ENCODE measurements around the gene POTEM.
"Not testable (repeated sequence)": the region's sequence is repeated elsewhere in the genome, so short reads cannot be mapped to it uniquely, and the experiment has no call there.

The POTEM gene

GRCh38 chr14:18967134-18967533 lies at the start of gene POTEM:
POTEM (plus strand) TSS chr14:18967434; CDS start chr14:18967486, 52 bp downstream.
- FAIRE-seq; DNase-seq (ENCODE audit: insufficient read length, low spot score): not testable (repeated sequence)

- FAIRE-seq; DNase-seq (ENCODE audit: insufficient read length, low spot score): not testable (repeated sequence)
These were observed 48.9 kb upstream of the POTEM start for GRCh38 chr14:18918345-18918744.

GRCh38 chr14:18920052-18920451 lies 47.2 kb upstream of the POTEM start:
- FAIRE-seq; DNase-seq (ENCODE audit: insufficient read length, low spot score): not testable (repeated sequence)

GRCh38 chr14:18921055-18921701 lies 46.1 kb upstream of the POTEM start:
- not testable (repeated sequence) for FAIRE-seq; DNase-seq (ENCODE audit: insufficient read length, low spot score)

GRCh38 chr14:18936848-18937247 lies 30.4 kb upstream of the POTEM start:
- FAIRE-seq; DNase-seq (ENCODE audit: insufficient read length, low spot score): not testable (repeated sequence)

- not testable (repeated sequence) for FAIRE-seq; DNase-seq (ENCODE audit: insufficient read length, low spot score)
These were observed 28.5 kb upstream of the POTEM start for GRCh38 chr14:18938733-18939132.

- not testable (repeated sequence) for DNase-seq (ENCODE audit: insufficient read length, low spot score); FAIRE-seq
These were observed 17.3 kb upstream of the POTEM start for GRCh38 chr14:18949939-18950338.

- not testable (repeated sequence) for DNase-seq (ENCODE audit: insufficient read length, low spot score); FAIRE-seq
These were observed 14.1 kb upstream of the POTEM start for GRCh38 chr14:18953085-18953484.

- not testable (repeated sequence) for FAIRE-seq
These were observed 11.4 kb upstream of the POTEM start for GRCh38 chr14:18955816-18956215.

GRCh38 chr14:18961576-18961975 lies 5.7 kb upstream of the POTEM start:
- not testable (repeated sequence) for FAIRE-seq

More at GRCh38 chr14:18955816-18956215, 11.4 kb upstream of the POTEM start:
- DNase-seq (ENCODE audit: insufficient read length, low spot score): not testable (repeated sequence)

GRCh38 chr14:18962143-18962542 lies 5.1 kb upstream of the POTEM start:
- FAIRE-seq; DNase-seq (ENCODE audit: insufficient read length, low spot score): not testable (repeated sequence)

More at GRCh38 chr14:18961576-18961975, 5.7 kb upstream of the POTEM start:
- not testable (repeated sequence) for DNase-seq (ENCODE audit: insufficient read length, low spot score)

GRCh38 chr14:18963276-18963675 lies 4.0 kb upstream of the POTEM start:
- DNase-seq (ENCODE audit: insufficient read length, low spot score); FAIRE-seq: not testable (repeated sequence)

- FAIRE-seq; DNase-seq (ENCODE audit: insufficient read length, low spot score): not testable (repeated sequence)
These were observed 2.4 kb upstream of the POTEM start for GRCh38 chr14:18964878-18965277.

- DNase-seq (ENCODE audit: insufficient read length, low spot score); FAIRE-seq: not testable (repeated sequence)
These were observed 35.3 kb downstream of the POTEM start for GRCh38 chr14:19002566-19002965.

- DNase-seq (ENCODE audit: insufficient read length, low spot score); FAIRE-seq: not testable (repeated sequence)
These were observed 39.3 kb downstream of the POTEM start for GRCh38 chr14:19006490-19006889.

- not testable (repeated sequence) for FAIRE-seq
These were observed 40.4 kb downstream of the POTEM start for GRCh38 chr14:19007678-19008077.

GRCh38 chr14:19011029-19011428 lies 43.8 kb downstream of the POTEM start:
- not testable (repeated sequence) for FAIRE-seq; DNase-seq (ENCODE audit: insufficient read length, low spot score)

More at GRCh38 chr14:19007678-19008077, 40.4 kb downstream of the POTEM start:
- not testable (repeated sequence) for DNase-seq (ENCODE audit: insufficient read length, low spot score)

GRCh38 chr14:19011703-19012102 lies 44.5 kb downstream of the POTEM start:
- FAIRE-seq: not testable (repeated sequence)

GRCh38 chr14:19015185-19015584 lies 48.0 kb downstream of the POTEM start:
- not testable (repeated sequence) for FAIRE-seq; DNase-seq (ENCODE audit: insufficient read length, low spot score)

More at GRCh38 chr14:19011703-19012102, 44.5 kb downstream of the POTEM start:
- not testable (repeated sequence) for DNase-seq (ENCODE audit: insufficient read length, low spot score)

GRCh38 chr14:19025080-19025589 lies 57.9 kb downstream of the POTEM start:
- DNase-seq (ENCODE audit: insufficient read length, low spot score); FAIRE-seq: not testable (repeated sequence)

GRCh38 chr14:19026649-19027351 lies 59.6 kb downstream of the POTEM start:
- not testable (repeated sequence) for FAIRE-seq

More at GRCh38 chr14:19026649-19027351, 59.6 kb downstream of the POTEM start:
- not testable (repeated sequence) for DNase-seq (ENCODE audit: insufficient read length, low spot score)
